Natural killer cell (primary cell): ENCODE data around the gene NUDT16. TPM values are rescaled to one million over a fixed set of nuclear protein-coding genes. Genes with fewer than 3 reads are reported as not detected.

Source experiments
- ATAC-seq, 3 donors: fragments of 150-1000 bp in 2 of 3; fragments of 200-7000 bp in 1 of 3; cut with Tn5 transposase; 1 replicate in 1 of 3; 2 replicates in 2 of 3; pipeline ENCODE4 v1.10.0; 2021; ENCODE audit warnings: mild to moderate bottlenecking in 2 of 3, moderate library complexity in 2 of 3
- DNase-seq, 2 donors: peaks; one replicate each; pipeline versions ENCODE4 v3.0.0 to v3.0.0-alpha.2; 2013 to 2021; ENCODE audit warnings: mixed read lengths in 1 of 2
- H3K27ac ChIP-seq: one replicate; pipeline ENCODE4 v1.5.1; 2013; ENCODE audit warnings: mild to moderate bottlenecking, low read length
- H3K27me3 ChIP-seq: one replicate; pipeline ENCODE4 v1.6.1; 2013; ENCODE audit warnings: low read length; ENCODE audit not compliant: control insufficient read depth, insufficient read depth
- H3K36me3 ChIP-seq: one replicate; pipeline ENCODE4 v1.6.1; 2013; ENCODE audit warnings: low read length; ENCODE audit not compliant: control insufficient read depth, insufficient read depth
- H3K4me1 ChIP-seq: one replicate; pipeline ENCODE4 v1.6.1; 2013; ENCODE audit warnings: low read length; ENCODE audit not compliant: control insufficient read depth, insufficient read depth
- H3K4me3 ChIP-seq: one replicate; pipeline ENCODE4 v1.5.1; 2013; ENCODE audit warnings: low read length
- H3K9me3 ChIP-seq: one replicate; pipeline ENCODE4 v1.6.1; 2013; ENCODE audit warnings: low read length; ENCODE audit not compliant: control insufficient read depth, insufficient read depth
- H3K27ac Mint-ChIP-seq, 2 donors: one replicate each; pipeline ENCODE4 v1.8.0; 2022; ENCODE audit warnings: mild to moderate bottlenecking in 2 of 2, mixed read lengths in 2 of 2, moderate library complexity in 1 of 2
- H3K27me3 Mint-ChIP-seq, 2 donors: one replicate each; pipeline ENCODE4 v1.8.0; 2022; ENCODE audit warnings: low read depth in 2 of 2, mixed read lengths in 2 of 2
- H3K36me3 Mint-ChIP-seq: one replicate; pipeline ENCODE4 v1.8.0; 2022; ENCODE audit warnings: mixed read lengths
- H3K4me1 Mint-ChIP-seq, 2 donors: one replicate each; pipeline ENCODE4 v1.8.0; 2022; ENCODE audit warnings: mixed read lengths in 2 of 2
- H3K4me3 Mint-ChIP-seq: one replicate; pipeline ENCODE4 v1.8.0; 2022; ENCODE audit warnings: mild to moderate bottlenecking, moderate library complexity, mixed read lengths
- H3K9me3 Mint-ChIP-seq, 2 donors: one replicate each; pipeline ENCODE4 v1.8.0; 2022; ENCODE audit warnings: mixed read lengths in 2 of 2
- CTCF ChIP-seq: fragments of 200-600 bp; IDR thresholded peaks from one replicate; pipeline ENCODE4 v1.8.0; 2022; ENCODE audit warnings: antibody characterized with exemption
- WGBS: methylation state at CpG from one replicate; pipeline ENCODE4 v1.1.7; 2013; ENCODE audit warnings: missing lambda C conversion rate; ENCODE audit not compliant: insufficient coverage; 5-methylcytosine and 5-hydroxymethylcytosine counted together
- intact Hi-C: fragments of 100-400 bp; cut with micrococcal nuclease; formaldehyde crosslinking; loops from one replicate; pipeline ENCODE4 v1.14.2; 2022
- total RNA-seq, 4 donors: library from RNA; stranded (reverse); fragments of 120-200 nt in 1 of 4; gene quantifications; one replicate each; pipeline versions ENCODE4 v1.2.3 to v1.2.4, GENCODE V29; 2013 to 2022

The NUDT16 gene
- total RNA-seq, 3 donors from 2014 or later (not counting 1 experiment from before 2014, with no cell fraction given) = 9.0 to 10.7 (median 9.7) TPM

DNA sequence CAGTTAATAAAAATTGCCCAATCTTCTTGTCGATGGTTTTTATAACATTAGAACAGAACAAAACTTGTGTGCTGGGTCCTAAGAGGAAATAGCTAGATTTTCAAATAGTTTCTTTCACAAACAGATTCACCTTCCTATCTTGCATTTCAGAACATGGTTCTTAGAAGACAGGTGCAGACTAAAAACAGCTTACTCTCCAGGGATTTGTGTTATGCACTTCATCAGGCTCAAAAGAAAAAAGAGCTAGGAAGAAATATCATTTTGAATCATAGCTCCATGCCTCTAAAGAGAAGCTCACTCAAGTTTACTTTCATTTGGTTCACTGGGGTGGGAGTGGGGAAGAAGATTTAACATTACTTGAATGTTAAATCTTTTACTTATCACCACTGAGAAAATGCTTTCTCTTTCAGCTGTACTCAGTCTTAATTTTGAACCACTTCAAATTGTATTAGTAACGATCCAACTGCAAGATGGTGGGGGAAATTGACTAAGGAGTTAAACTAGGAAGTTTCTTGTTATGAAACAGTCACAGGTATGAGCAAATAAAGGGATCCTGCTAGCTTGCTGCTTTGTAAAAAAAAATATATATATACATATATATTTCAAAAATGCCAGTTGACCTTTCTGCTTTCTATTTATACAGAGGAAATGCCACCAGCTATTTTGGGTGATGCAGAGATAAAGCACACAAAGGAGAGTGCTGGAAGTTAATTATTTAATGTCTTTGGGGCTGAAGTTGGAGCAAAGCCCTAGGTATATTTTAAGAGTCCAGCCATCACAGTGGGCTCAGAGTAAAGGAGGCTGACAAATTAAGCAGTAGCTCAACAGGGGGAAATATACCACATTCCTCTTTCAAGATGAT lies 28.3 kb upstream of the NUDT16 start:
- Mint-ChIP-seq H3K9me3 (no peaks in the 10 kb centered on the region), H3K4me1 (no peaks in the 10 kb centered on the region), H3K27me3 (peaks cover 0 to 7% of the 10 kb centered on the region in 2 donors), H3K4me3 (no peak overlapping the region), H3K27ac (no peak overlapping the region), H3K36me3 (no peaks in the 10 kb centered on the region)
- ATAC-seq (no peak), DNase-seq (no peak)
- Histone ChIP-seq H3K27ac (no peak overlapping the region), H3K4me1 (no peaks in the 10 kb centered on the region), H3K9me3 (no peaks in the 10 kb centered on the region), H3K4me3 (no peak overlapping the region), H3K36me3 (no peaks in the 10 kb centered on the region), H3K27me3 (no peaks in the 10 kb centered on the region)
- 75% methylated on average over 1 of the region's 2 CpGs for WGBS
- no peak for TF ChIP-seq CTCF
- intact Hi-C loops = no loop called here

DNA sequence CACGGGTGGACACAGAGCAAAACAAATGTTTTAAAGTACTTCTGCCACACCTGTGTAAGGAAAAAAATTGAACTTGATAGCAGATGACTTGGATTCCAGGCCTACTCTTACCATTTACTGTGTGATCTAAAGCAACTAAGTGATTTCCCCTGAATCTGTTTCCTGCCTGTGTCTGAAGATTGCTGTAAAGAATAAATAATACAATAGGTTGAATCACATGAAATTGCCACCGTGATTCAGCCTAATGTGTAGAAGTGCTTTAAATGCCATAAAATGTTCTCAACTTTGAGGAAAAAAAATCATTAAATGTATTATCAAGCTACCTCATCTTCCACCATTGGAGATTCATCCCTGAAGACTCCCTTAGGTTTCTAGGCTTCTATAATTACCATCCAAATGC lies 27.6 kb upstream of the NUDT16 start:
- Mint-ChIP-seq H3K36me3 (no peaks in the 10 kb centered on the region), H3K4me3 (no peak overlapping the region), H3K9me3 (no peaks in the 10 kb centered on the region), H3K27ac (no peak overlapping the region), H3K4me1 (no peaks in the 10 kb centered on the region), H3K27me3 (peaks cover 0 to 5% of the 10 kb centered on the region in 2 donors)
- Histone ChIP-seq H3K27me3 (no peaks in the 10 kb centered on the region), H3K4me1 (no peaks in the 10 kb centered on the region), H3K9me3 (no peaks in the 10 kb centered on the region), H3K27ac (no peak overlapping the region), H3K4me3 (no peak overlapping the region), H3K36me3 (no peaks in the 10 kb centered on the region)
- WGBS = 31% methylated on average over 1 of the region's 2 CpGs
- no peak for ATAC-seq
- intact Hi-C loops = no loop called here
- DNase-seq = no peak
- TF ChIP-seq CTCF = no peak

GRCh38 chr3:131356006-131356595 lies 25.5 kb upstream of the NUDT16 start:
- DNase-seq (no peak), ATAC-seq (no peak)
- Histone ChIP-seq H3K4me3 (no peak overlapping the region), H3K9me3 (no peaks in the 10 kb centered on the region), H3K4me1 (no peaks in the 10 kb centered on the region), H3K27ac (no peak overlapping the region), H3K36me3 (no peaks in the 10 kb centered on the region), H3K27me3 (no peaks in the 10 kb centered on the region)
- Mint-ChIP-seq H3K27ac (no peak overlapping the region), H3K4me3 (no peak overlapping the region), H3K27me3 (peaks cover 0 to 6% of the 10 kb centered on the region in 2 donors), H3K36me3 (no peaks in the 10 kb centered on the region), H3K9me3 (no peaks in the 10 kb centered on the region), H3K4me1 (peaks cover 3% of the 10 kb centered on the region in 2 donors)
- TF ChIP-seq CTCF = no peak
- 90% methylated on average over 3 of the region's 5 CpGs for WGBS
- intact Hi-C loops = no loop called here
